OCI-LY7 (cell line): ENCODE data around the gene ROBO1.

Source experiments
- CTCF ChIP-seq: fragments of 200-600 bp; sonication (generic); conservative IDR thresholded peaks from 2 replicates; pipeline ENCODE4 v1.5.1; 2014; ENCODE audit warnings: mild to moderate bottlenecking, antibody characterized with exemption, low read length, moderate library complexity, mixed read lengths
- EZH2phosphoT487 ChIP-seq: fragments of 200-600 bp; sonication (generic); IDR thresholded peaks from 2 replicates; pipeline ENCODE4 v1.6.1; 2018; ENCODE audit warnings: low read depth, borderline replicate concordance, mild to moderate bottlenecking, mixed run types, antibody characterized with exemption, low read length, moderate library complexity, mixed read lengths

- TF ChIP-seq EZH2phosphoT487, result no peak
- TF ChIP-seq CTCF, result no peak
Measured at GRCh38 chr3:78642226-78643035, 1125.4 kb downstream of the ROBO1 start.
